ENCODE results near the gene AGFG2. TPM values are rescaled to one million over a fixed set of nuclear protein-coding genes. Genes with fewer than 3 reads are reported as not detected.
"Not testable (repeated sequence)": the region's sequence is repeated elsewhere in the genome, so short reads cannot be mapped to it uniquely, and the experiment has no call there.

AGFG2 gene
- total RNA-seq, 1 experiment from 2014 or later = 11.9 TPM

- POLR2A ChIA-PET = interaction anchor here (1.3 kb wide), 1 partner anchor 22 kb away, joined by 6 read pairs; the partner anchor contains the start of genes FBXO24 and LRCH4
- Mint-ChIP-seq H3K27ac (ENCODE audit: low read depth, unreplicated experiment) (no peak overlapping the region), H3K9me3 (ENCODE audit: unreplicated experiment) (no peaks in the 10 kb centered on the region), H3K4me3 (ENCODE audit: unreplicated experiment) (no peak overlapping the region), H3K27me3 (ENCODE audit: insufficient read depth, unreplicated experiment) (no peaks in the 10 kb centered on the region), H3K36me3 (ENCODE audit: insufficient read depth, unreplicated experiment) (no peaks in the 10 kb centered on the region), H3K4me1 (ENCODE audit: insufficient read depth, unreplicated experiment) (no peaks in the 10 kb centered on the region)
- peak; percentile 78 for TF ChIP-seq CTCF (IDR thresholded peaks at IDR 0.05; ENCODE audit: unreplicated experiment)
- CTCF ChIA-PET = interaction anchor here (0.6 to 7.8 kb wide), 33 partner anchors 9 to 775 kb away, joined by 3 to 87 read pairs (median 4); partner anchors contain the start of genes FBXO24, LRCH4, MUC17 and SPACDR
- DNase-seq (ENCODE audit: unreplicated experiment) = peak; percentile 60
- intact Hi-C loops (cut with micrococcal nuclease) = loop anchor here (1.0 kb wide), 2 partner anchors 24 to 127 kb away; no protein-coding TSS in a partner anchor
- no TSS peak for BruUV-seq (replicated peaks)
These were observed 24.9 kb downstream of the AGFG2 start for GRCh38 chr7:100563809-100564400.

GRCh38 chr7:100564405-100564804 lies 25.4 kb downstream of the AGFG2 start:
- DNase-seq (ENCODE audit: unreplicated experiment); H3K9me3 Mint-ChIP-seq (ENCODE audit: unreplicated experiment); H3K27ac Mint-ChIP-seq (ENCODE audit: low read depth, unreplicated experiment); H3K4me3 Mint-ChIP-seq (ENCODE audit: unreplicated experiment); H3K36me3 Mint-ChIP-seq (ENCODE audit: insufficient read depth, unreplicated experiment); H3K4me1 Mint-ChIP-seq (ENCODE audit: insufficient read depth, unreplicated experiment); BruUV-seq (replicated peaks); H3K27me3 Mint-ChIP-seq (ENCODE audit: insufficient read depth, unreplicated experiment): not testable (repeated sequence)
- ChIA-PET CTCF (interaction anchor here (0.6 to 7.8 kb wide), 31 partner anchors 9 to 776 kb away, joined by 3 to 87 read pairs (median 4); partner anchors contain the start of genes FBXO24, LRCH4, MUC17 and SPACDR), POLR2A (interaction anchor here (1.3 kb wide), 1 partner anchor 21 kb away, joined by 6 read pairs; the partner anchor contains the start of genes FBXO24 and LRCH4)
- intact Hi-C loops (cut with micrococcal nuclease) = loop anchor here (1.0 kb wide), 2 partner anchors 24 to 127 kb away; no protein-coding TSS in a partner anchor

GRCh38 chr7:100565133-100565571 lies 26.1 kb downstream of the AGFG2 start:
- no peaks in the 10 kb centered on the region for H3K36me3 Mint-ChIP-seq (ENCODE audit: insufficient read depth, unreplicated experiment)
- H3K27me3 Mint-ChIP-seq (ENCODE audit: insufficient read depth, unreplicated experiment) = no peaks in the 10 kb centered on the region
- H3K27ac Mint-ChIP-seq (ENCODE audit: low read depth, unreplicated experiment) = no peak overlapping the region
- CTCF ChIA-PET = interaction anchor here (0.6 to 7.8 kb wide), 15 partner anchors 10 to 164 kb away, joined by 3 to 87 read pairs (median 7); partner anchors contain the start of gene SPACDR
- intact Hi-C loops (cut with micrococcal nuclease) = no loop called here
- BruUV-seq (replicated peaks) = no TSS peak
- no peaks in the 10 kb centered on the region for H3K4me1 Mint-ChIP-seq (ENCODE audit: insufficient read depth, unreplicated experiment)
- no peak for TF ChIP-seq CTCF (IDR thresholded peaks at IDR 0.05; ENCODE audit: unreplicated experiment)
- POLR2A ChIA-PET = no interaction called here
- no peak overlapping the region for H3K4me3 Mint-ChIP-seq (ENCODE audit: unreplicated experiment)
- no peaks in the 10 kb centered on the region for H3K9me3 Mint-ChIP-seq (ENCODE audit: unreplicated experiment)
- no peak for DNase-seq (ENCODE audit: unreplicated experiment)

GRCh38 chr7:100566018-100566531 lies 27.1 kb downstream of the AGFG2 start:
- Mint-ChIP-seq H3K27ac (ENCODE audit: low read depth, unreplicated experiment) (no peak overlapping the region), H3K27me3 (ENCODE audit: insufficient read depth, unreplicated experiment) (no peaks in the 10 kb centered on the region), H3K4me1 (ENCODE audit: insufficient read depth, unreplicated experiment) (no peaks in the 10 kb centered on the region), H3K36me3 (ENCODE audit: insufficient read depth, unreplicated experiment) (no peaks in the 10 kb centered on the region), H3K9me3 (ENCODE audit: unreplicated experiment) (no peaks in the 10 kb centered on the region), H3K4me3 (ENCODE audit: unreplicated experiment) (no peak overlapping the region)
- ChIA-PET CTCF (interaction anchor here (0.6 to 7.8 kb wide), 9 partner anchors 17 to 163 kb away, joined by 3 to 87 read pairs (median 7); no protein-coding TSS in a partner anchor), POLR2A (interaction anchor here (1.4 to 1.7 kb wide), 2 partner anchors 20 to 27 kb away, joined by 3 to 5 read pairs; partner anchors contain the start of genes AGFG2, FBXO24 and LRCH4)
- no TSS peak for BruUV-seq (replicated peaks)
- DNase-seq (ENCODE audit: unreplicated experiment) = no peak
- no peak for TF ChIP-seq CTCF (IDR thresholded peaks at IDR 0.05; ENCODE audit: unreplicated experiment)
- intact Hi-C loops (cut with micrococcal nuclease) = no loop called here

All from MCF 10A (cell line).